Muscle of arm (tissue), 12 donors: ENCODE data around the gene RAPH1. TPM values are rescaled to one million over a fixed set of nuclear protein-coding genes. Genes with fewer than 3 reads are reported as not detected.
"Not testable (repeated sequence)": the region's sequence is repeated elsewhere in the genome, so short reads cannot be mapped to it uniquely, and the experiment has no call there.

Experiments
- DNase-seq: peaks from one replicate; pipeline ENCODE4 v3.0.0-alpha.2; 2013
- polyA plus RNA-seq, 12 donors: library from polyadenylated mRNA; unstranded; fragments of 120-200 nt; gene quantifications; one replicate each; pipeline ENCODE4 v1.2.1, GENCODE V29; 2013; ENCODE audit not compliant: insufficient read length in 12 of 12

The RAPH1 gene
- polyA plus RNA-seq, 12 donors = 26.7 to 48.8 (median 35.9) TPM; not detected in 1

GRCh38 chr2:203438528-203438927 lies 96.6 kb downstream of the RAPH1 start:
- no peak for DNase-seq

- DNase-seq = no peak
Measured at GRCh38 chr2:203437511-203437910, 97.6 kb downstream of the RAPH1 start.

GRCh38 chr2:203436496-203436895 lies 98.6 kb downstream of the RAPH1 start:
- DNase-seq = no peak

- DNase-seq = no peak
Measured at GRCh38 chr2:203432811-203433210, 102.3 kb downstream of the RAPH1 start.

GRCh38 chr2:203431391-203432185 lies 103.5 kb downstream of the RAPH1 start:
- DNase-seq = no peak

GRCh38 chr2:203429643-203430042 lies 105.5 kb downstream of the RAPH1 start:
- DNase-seq = not testable (repeated sequence)

- no peak for DNase-seq
Measured at GRCh38 chr2:203427061-203427460, 108.0 kb downstream of the RAPH1 start.

GRCh38 chr2:203418271-203418670 lies 116.8 kb downstream of the RAPH1 start:
- no peak for DNase-seq

- DNase-seq = no peak
Measured at GRCh38 chr2:203413796-203414195, 121.3 kb downstream of the RAPH1 start.

GRCh38 chr2:203412546-203413331 lies 122.4 kb downstream of the RAPH1 start:
- no peak for DNase-seq

GRCh38 chr2:203407496-203407895 lies 127.6 kb downstream of the RAPH1 start:
- DNase-seq = no peak

GRCh38 chr2:203404996-203405395 lies 130.1 kb downstream of the RAPH1 start:
- no peak for DNase-seq

GRCh38 chr2:203400805-203401585 lies 134.1 kb downstream of the RAPH1 start:
- no peak for DNase-seq

- DNase-seq = no peak
Measured at GRCh38 chr2:203399031-203399430, 136.1 kb downstream of the RAPH1 start.

GRCh38 chr2:203396667-203397066 lies 138.4 kb downstream of the RAPH1 start:
- DNase-seq = no peak

- no peak for DNase-seq
Measured at GRCh38 chr2:203395858-203396257, 139.2 kb downstream of the RAPH1 start.

GRCh38 chr2:203394519-203395227 lies 140.4 kb downstream of the RAPH1 start:
- no peak for DNase-seq

- DNase-seq = not testable (repeated sequence)
Measured at GRCh38 chr2:203388153-203388552, 146.9 kb downstream of the RAPH1 start.

- no peak for DNase-seq
Measured at GRCh38 chr2:203383038-203383437, 152.1 kb downstream of the RAPH1 start.

- no peak for DNase-seq
Measured at GRCh38 chr2:203379156-203379555, 155.9 kb downstream of the RAPH1 start.

- no peak for DNase-seq
Measured at GRCh38 chr2:203376173-203376572, 158.9 kb downstream of the RAPH1 start.

- DNase-seq = not testable (repeated sequence)
Measured at GRCh38 chr2:203372706-203373105, 162.4 kb downstream of the RAPH1 start.
